ENCODE data around the gene SLC8A1.

The SLC8A1 gene

GRCh38 chr2:40400336-40400953, 51.4 kb downstream of the SLC8A1 start:
- DNase-seq (ENCODE audit: extremely low read depth, low read depth) = no peak
- TF ChIP-seq, protein P1, sequence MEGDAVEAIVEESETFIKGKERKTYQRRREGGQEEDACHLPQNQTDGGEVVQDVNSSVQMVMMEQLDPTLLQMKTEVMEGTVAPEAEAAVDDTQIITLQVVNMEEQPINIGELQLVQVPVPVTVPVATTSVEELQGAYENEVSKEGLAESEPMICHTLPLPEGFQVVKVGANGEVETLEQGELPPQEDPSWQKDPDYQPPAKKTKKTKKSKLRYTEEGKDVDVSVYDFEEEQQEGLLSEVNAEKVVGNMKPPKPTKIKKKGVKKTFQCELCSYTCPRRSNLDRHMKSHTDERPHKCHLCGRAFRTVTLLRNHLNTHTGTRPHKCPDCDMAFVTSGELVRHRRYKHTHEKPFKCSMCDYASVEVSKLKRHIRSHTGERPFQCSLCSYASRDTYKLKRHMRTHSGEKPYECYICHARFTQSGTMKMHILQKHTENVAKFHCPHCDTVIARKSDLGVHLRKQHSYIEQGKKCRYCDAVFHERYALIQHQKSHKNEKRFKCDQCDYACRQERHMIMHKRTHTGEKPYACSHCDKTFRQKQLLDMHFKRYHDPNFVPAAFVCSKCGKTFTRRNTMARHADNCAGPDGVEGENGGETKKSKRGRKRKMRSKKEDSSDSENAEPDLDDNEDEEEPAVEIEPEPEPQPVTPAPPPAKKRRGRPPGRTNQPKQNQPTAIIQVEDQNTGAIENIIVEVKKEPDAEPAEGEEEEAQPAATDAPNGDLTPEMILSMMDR (IDR thresholded peaks at IDR 0.05; ENCODE audit: low read depth, low read length) = no peak

GRCh38 chr2:40397765-40398164, 54.1 kb downstream of the SLC8A1 start:
- no peak for DNase-seq (ENCODE audit: extremely low read depth, low read depth)
- TF ChIP-seq, protein P1 (IDR thresholded peaks at IDR 0.05; ENCODE audit: low read depth, low read length) = no peak

DNA sequence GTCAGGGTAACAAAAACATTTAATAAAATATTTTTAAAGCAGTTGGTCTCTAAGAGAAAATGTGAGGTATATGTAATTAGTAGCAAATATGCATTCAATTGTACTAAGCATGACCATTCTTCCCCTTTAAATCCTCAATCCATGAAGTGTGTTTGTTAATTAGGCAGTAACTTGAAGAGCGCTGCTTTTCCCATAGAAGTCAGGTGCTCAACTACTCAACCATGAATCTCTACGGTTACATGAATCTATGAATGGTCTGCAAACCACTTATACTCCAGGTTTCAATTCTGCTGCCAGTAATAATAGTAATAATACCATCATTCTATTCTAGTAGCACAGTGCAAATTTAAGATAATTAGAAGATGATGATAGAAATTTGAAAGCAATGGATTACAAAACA, 55.8 kb downstream of the SLC8A1 start:
- TF ChIP-seq, protein P1 (IDR thresholded peaks at IDR 0.05; ENCODE audit: low read depth, low read length) = no peak
- DNase-seq (ENCODE audit: extremely low read depth, low read depth) = no peak

GRCh38 chr2:40395169-40396073, 56.5 kb downstream of the SLC8A1 start:
- TF ChIP-seq, protein P1 (IDR thresholded peaks at IDR 0.05; ENCODE audit: low read depth, low read length) = no peak
- DNase-seq (ENCODE audit: extremely low read depth, low read depth) = no peak

DNA sequence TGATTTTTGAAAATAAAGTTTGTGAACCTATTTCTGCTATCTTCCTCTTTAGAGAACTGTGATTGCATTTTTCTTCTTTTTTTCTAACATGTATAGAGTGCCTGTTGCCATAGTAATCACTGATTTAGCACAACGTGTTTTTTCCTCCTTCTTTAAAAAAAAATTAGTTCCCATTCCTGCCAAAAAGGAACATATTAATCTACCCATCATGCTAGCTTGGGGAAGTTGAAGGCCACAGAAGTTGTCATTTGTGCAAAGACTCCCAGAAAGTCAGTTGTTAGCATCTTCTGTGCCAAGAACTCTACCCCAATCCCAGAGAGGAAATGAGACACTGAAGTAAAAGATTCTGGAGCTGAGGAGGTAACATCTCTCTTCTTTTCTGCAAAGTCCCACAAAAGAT, 57.3 kb downstream of the SLC8A1 start:
- TF ChIP-seq, protein P1 (IDR thresholded peaks at IDR 0.05; ENCODE audit: low read depth, low read length) = no peak
- no peak for DNase-seq (ENCODE audit: extremely low read depth, low read depth)

GRCh38 chr2:40394031-40394430, 57.9 kb downstream of the SLC8A1 start:
- TF ChIP-seq, protein P1 (IDR thresholded peaks at IDR 0.05; ENCODE audit: low read depth, low read length) = no peak
- no peak for DNase-seq (ENCODE audit: extremely low read depth, low read depth)

- TF ChIP-seq, protein P1 (IDR thresholded peaks at IDR 0.05; ENCODE audit: low read depth, low read length) = no peak
Measured at GRCh38 chr2:40388161-40388560, 63.7 kb downstream of the SLC8A1 start.

More at GRCh38 chr2:40388161-40388560, 63.7 kb downstream of the SLC8A1 start:
- no peak for DNase-seq (ENCODE audit: extremely low read depth, low read depth)

Data from AG09319 (cell line).